ENCODE data around the gene UROS.
A peak's percentile ranks its signal among the peaks of the same experiment; 100 is the strongest.

Gene UROS

GRCh38 chr10:125828311-125828710, 5.3 kb upstream of the UROS start:
- no peak for DNase-seq

GRCh38 chr10:125827133-125827532, 4.1 kb upstream of the UROS start:
- DNase-seq = no peak

GRCh38 chr10:125824736-125825135, 1.7 kb upstream of the UROS start:
- no peak for DNase-seq

- peak; percentile 18 to 30 for DNase-seq
Observed at GRCh38 chr10:125823663-125824251, 699 bp upstream of the UROS start.

- no peak for DNase-seq
Observed at GRCh38 chr10:125820701-125821100, 2.4 kb downstream of the UROS start.

DNA sequence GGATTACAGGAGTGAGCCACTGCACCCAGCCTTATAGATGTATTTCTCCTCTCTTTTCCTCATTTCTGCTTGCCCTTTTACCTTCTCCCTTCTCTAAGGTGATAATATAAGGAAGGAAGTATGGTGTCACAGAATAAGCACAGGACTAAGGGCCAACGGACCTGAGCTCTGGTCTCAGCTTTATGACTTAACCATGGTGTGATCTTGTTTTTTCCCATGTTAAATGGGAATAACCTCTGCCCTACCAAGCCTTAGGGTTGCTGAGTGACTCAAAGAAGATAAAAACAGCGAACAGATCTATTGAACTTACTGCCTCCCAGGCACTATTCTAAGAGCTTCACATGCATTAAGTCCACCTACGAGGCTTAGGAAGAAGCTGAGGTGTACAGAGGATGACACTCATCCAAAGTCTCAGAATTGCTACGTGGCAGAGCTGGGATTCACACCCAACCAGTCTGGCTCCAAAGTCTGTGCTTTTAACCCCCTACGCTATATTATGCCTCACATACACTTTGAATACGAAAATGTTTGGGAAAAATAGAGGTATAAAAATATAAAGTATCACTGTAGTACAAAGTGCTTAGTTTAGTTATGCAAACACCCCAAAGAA, 5.6 kb downstream of the UROS start:
- DNase-seq = no peak

DNA sequence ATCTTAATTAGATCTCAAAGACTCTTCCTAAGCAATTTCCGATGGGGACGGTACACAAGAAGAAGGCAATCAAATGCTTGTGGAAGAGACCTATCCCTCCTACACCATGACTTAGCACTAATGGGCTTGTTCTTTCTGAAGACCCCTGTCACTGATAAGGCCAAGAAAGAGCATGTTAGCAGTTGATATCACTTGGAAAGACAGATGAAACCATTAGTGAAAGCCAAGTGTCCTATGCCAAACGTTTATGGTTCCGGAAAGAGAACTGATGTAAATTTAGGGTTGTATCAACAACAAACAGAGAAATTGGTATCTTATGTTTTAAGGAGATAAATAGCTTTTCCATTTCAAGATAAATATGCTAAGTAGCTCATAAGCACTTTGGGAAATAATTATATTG, 6.5 kb downstream of the UROS start:
- no peak for DNase-seq

DNA sequence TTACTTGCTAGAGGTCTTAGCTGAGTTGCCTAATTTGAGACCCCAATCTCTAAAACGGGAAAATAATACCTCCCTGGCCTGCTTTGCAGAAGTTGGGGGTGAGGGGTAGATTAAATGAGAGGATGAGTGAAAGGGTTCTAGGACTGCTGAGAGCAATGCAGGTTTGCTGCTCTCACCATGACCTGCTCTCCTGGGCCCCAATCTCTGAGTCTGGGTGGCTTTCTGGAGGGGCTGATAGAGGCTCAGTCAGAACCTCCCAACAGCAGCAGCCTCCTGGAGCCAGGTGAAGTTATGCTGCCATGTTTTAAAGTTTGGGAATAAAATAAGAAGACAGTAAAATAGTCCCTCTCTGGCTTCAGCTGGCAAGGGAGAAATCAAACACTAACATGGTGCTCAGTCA, 7.3 kb downstream of the UROS start:
- DNase-seq = no peak

DNA sequence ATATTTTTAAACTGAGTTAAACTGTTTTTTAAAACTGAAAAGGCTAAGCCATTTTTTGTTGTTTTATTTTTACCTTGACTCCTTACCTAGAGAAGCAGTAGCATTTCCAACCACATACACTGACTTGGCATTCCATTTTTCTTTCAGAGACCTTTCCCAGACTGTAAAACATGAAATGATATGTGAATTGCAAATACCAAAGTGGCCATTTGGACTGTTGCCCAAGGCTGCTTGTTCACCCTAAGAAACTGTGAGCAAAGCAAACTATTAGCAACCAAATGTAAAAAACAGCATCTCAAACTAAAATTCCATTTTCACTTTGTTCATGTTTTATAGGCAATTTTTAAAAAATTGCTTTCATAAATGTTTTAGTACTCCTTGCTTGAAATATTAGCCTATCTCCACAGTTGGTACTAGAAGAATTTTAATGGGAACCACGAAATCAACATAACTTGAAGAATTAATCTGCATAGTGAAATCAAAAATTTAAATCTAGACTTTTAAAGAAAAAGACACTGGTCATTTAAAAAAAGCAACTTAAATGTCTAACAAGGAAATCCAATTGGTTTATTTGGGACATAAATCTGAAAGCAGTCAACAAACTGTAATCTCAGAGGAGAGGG, 10.8 kb downstream of the UROS start:
- DNase-seq = no peak

- no peak for DNase-seq
Observed at GRCh38 chr10:125811251-125811650, 11.8 kb downstream of the UROS start.

- no peak for DNase-seq
Observed at GRCh38 chr10:125808047-125808446, 15.0 kb downstream of the UROS start.

GRCh38 chr10:125802739-125803138, 20.3 kb downstream of the UROS start:
- DNase-seq = no peak

- DNase-seq = no peak
Observed at GRCh38 chr10:125802131-125802530, 20.9 kb downstream of the UROS start.

GRCh38 chr10:125801574-125801973, 21.5 kb downstream of the UROS start:
- no peak for DNase-seq

GRCh38 chr10:125799451-125800182, 23.4 kb downstream of the UROS start:
- DNase-seq = no peak

DNA sequence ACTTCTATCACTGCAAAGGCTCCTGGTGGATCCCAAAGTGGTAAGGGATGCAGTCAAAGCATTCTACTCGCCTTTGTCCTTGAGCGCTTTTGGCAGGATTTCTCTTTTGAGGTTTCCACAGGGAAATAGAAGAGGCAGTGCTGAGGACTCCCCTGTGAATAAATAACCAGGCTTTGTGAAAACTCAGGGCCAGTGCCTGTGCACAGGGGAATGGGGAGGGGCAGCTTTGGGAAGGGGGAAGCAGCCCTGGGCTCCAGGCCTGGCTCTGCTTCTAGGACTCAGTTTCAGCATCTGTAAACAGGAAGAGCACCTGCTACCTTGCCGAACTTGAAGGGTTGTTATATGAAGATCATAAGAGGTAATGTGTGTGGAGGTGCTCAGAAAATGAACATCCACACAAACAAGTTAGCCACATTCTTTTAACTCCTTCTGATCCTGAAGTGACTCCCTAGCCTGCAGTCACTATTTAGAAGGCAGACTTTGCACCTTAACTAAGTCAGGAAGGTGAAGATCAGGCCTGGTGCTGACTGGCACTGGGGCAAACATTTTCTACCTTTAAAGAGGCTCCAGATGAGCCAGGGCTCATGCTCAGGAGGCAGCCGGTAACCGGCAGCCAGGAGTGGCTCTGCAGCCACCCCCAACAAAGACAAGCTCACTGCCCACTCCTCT, 24.9 kb downstream of the UROS start:
- DNase-seq = no peak

DNA sequence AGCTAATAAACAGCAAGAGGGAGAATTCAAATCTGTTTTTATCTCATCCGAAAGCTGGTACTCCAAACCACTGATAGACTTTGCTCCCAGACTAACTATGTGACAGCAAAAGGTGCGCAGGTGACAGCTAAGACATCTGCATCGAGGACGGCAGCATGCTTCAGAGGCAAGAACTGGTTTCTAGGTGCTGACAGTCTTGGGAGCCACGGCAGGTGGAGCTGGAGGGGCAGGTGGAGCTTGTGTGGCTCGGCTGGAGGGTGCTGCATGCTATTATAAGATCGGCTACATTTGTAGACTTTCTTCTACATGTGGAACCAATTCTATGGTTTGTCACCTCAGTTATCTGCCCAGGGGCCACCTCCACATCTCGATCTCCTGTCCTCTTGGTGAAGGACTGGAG, 25.6 kb downstream of the UROS start:
- no peak for DNase-seq

DNA sequence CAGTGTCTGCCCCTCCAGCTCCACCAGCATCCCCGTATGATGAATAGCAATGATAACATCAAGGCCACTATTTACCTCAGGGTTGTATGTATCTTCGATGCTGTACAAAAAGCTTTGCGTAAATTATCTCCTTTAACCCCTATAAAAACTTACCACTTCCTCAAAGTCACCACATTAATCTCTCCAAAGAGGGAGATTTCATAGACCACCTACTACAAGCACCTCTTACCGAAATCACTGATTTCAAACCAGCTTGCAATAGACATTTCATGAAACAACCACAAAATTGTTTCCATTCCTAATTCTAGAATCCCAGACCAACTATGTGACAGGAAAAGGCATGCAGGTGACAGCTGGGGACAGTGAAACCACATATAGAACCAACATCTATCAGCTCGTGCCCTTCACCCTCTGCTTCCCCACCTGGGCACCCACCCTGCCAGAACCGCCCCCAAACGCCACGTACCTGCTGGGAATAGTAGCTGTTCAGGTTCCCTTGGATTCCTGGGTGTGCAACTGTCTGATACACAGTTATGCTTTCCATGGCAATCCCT, 27.3 kb downstream of the UROS start:
- DNase-seq = no peak

DNA sequence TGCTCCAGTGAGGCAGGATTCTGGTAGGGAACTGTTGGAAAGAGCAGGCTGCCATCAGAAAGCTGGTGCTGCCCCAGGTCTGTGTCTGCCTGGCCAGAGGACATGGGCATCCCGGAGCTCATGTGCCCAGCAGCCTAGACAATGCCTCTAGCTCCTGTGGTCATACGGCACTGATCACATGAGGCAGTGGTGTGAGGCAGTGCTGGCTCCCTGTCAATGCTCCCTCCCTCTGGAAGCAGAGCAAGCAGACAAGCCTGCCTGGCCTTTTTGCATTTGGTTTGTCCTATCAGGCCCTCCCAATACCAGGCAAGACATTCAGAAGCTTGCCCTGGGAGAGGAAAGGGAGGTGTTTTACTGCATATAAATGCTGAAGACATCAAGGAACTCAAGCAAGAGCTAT, 27.9 kb downstream of the UROS start:
- no peak for DNase-seq

- no peak for DNase-seq
Observed at GRCh38 chr10:125792342-125793300, 30.4 kb downstream of the UROS start.

DNA sequence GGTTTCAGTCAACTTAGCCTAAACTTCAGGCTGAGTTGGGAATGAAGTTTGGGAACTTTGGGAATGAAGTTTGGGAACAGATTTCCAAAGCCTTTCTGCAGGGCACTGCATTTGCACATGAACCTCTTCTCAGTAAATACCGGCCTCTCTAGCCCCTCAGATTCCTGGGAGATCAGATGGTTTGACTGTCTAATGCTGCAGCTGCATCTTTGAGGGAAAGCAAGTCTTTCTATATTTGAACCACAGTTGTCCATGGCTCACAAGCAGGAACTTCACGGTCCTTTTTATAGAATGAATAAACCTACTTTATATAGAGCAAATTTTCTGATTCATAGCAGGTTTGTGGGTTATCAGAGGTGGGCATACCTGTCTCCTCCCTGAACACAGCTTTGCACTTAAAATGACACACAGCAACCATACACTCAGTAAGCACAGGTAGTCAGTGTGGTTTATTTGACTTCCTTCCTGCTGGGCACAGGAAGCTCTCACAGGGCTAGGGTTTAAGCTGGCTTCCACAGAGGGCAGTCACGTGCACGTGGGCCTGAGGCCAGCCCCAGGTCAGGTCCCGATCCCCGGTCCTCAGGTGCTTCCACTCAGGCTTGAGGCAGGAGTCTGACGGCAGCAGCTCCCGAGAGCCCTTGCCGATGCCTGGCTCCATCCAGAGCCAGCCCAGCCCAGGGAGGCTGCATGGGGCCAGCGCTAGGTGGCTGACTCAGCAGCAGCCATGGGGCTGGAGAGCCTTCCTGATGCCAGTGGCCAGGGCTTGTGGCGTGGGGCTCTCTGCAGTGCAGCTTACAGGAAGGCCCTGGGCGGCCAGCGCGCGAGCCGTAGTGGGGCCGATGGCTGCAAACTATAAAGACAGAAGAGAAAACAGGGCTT, 34.7 kb downstream of the UROS start:
- no peak for DNase-seq

Measured in stimulated activated CD4-positive, alpha-beta T cell treated with anti-CD3 and anti-CD28 coated beads, Interleukin-2, amount 100 ng/mL, for 24 hours (primary cell).